Body of pancreas (tissue), 4 donors: Measurements from ENCODE around the gene PLA2G4B.

ENCODE experiments used
- CTCF ChIP-seq, 7 experiments: fragments of 450-650 bp in 4 of 7; fragments of 200-600 bp in 3 of 7; sonication (generic) in 3 of 7; IDR thresholded peaks; one replicate each; pipeline ENCODE4 v1.5.1; 2016 to 2019; ENCODE audit warnings: antibody characterized with exemption in 7 of 7
- POLR2A ChIP-seq, 3 donors: fragments of 450-650 bp; IDR thresholded peaks; one replicate each; pipeline ENCODE4 v1.6.1; 2016; ENCODE audit warnings: antibody characterized with exemption in 3 of 3, mild to moderate bottlenecking in 2 of 3

GRCh38 chr15:41791547-41791937, 47.1 kb upstream of the PLA2G4B start:
- no peak for TF ChIP-seq POLR2A (IDR thresholded peaks at IDR 0.05)
- TF ChIP-seq CTCF (IDR thresholded peaks at IDR 0.05): no peak
